Amniotic stem cell (primary cell): ENCODE measurements around the gene RNASE3.
"Not testable (repeated sequence)": the region's sequence is repeated elsewhere in the genome, so short reads cannot be mapped to it uniquely, and the experiment has no call there.

Source experiments
- DNase-seq: peaks from one replicate; lab custom pipeline; 2025; lab: John Stamatoyannopoulos, UW

RNASE3 gene

DNA sequence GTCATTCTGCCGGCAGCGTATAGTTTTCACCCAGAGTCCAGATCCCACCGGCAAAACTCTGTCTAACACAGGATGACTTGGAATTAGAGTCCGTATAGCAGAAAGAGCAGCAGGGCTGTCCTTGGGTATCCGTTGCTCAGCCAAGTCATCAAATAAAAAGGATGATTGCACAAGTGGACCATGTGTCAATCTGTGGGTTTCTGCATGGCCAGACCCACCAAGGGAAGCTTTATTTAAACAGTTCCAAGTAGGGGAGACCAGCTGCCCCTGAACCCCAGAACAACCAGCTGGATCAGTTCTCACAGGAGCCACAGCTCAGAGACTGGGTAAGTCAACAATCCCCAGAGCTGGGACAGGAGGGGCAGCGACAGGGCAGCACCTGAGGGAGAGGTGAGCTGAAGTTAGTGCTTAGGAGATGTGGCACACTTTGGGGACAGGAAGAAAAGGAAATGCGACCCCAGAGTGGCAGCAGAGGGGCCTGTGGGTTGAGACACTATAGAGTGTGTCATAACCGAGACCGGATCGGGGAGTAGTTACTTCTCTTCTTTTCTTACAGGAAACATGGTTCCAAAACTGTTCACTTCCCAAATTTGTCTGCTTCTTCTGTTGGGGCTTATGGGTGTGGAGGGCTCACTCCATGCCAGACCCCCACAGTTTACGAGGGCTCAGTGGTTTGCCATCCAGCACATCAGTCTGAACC is at the start of gene RNASE3:
Gene RNASE3 (plus strand): TSS at position 260 of the 700 bp plus-strand sequence. CDS start 302 bp downstream, at position 562.
- DNase-seq: not testable (repeated sequence)

DNA sequence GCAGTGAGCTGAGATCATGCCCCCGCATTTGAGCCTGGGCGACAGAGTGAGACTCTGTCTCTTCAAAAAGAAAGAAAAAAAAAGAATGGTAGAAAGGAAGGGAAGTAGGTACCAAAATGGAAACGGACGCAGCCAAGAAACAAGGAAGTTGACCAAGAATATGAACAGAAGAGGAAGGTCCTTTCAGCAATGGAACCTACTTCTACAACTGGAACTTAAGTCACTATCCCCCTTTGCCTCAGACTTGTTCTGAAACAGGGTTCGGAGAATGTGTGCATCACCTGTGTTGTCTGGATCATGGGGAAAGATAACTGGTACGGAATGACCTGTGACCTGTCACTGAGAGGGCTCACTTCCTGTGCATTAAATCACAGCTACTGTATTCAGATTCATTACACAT is 44.6 kb upstream of the RNASE3 start:
- DNase-seq: no peak

DNA sequence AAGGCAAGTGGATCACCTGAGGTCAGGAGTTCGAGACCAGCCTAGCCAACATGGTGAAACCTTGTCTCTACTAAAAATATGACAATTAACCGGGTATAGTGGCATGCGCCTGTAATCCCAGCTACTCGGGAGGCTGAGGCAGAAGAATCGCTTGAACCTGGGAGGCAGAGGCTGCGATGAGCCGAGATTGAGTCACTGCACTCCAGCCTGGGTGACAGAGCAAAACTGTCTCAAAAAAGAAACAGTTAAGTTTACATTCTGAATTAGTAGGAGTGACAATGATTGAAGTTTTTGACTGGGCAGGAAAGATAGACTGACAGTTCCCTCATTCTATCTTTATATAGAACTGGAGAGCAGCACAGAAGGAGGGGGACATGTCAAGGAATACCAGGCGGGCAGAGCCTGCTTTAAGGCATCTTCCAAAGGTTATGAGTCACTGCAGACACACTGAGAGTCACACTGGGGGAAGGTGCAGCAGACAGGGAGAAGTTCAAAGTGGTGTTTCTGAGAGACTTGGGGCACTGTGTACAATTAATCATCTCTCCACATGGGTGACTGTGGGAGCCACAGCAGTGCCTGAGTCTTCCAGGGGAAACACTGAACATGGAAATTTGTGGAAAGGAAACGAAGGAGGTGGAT is 42.8 kb upstream of the RNASE3 start:
- DNase-seq: no peak

DNA sequence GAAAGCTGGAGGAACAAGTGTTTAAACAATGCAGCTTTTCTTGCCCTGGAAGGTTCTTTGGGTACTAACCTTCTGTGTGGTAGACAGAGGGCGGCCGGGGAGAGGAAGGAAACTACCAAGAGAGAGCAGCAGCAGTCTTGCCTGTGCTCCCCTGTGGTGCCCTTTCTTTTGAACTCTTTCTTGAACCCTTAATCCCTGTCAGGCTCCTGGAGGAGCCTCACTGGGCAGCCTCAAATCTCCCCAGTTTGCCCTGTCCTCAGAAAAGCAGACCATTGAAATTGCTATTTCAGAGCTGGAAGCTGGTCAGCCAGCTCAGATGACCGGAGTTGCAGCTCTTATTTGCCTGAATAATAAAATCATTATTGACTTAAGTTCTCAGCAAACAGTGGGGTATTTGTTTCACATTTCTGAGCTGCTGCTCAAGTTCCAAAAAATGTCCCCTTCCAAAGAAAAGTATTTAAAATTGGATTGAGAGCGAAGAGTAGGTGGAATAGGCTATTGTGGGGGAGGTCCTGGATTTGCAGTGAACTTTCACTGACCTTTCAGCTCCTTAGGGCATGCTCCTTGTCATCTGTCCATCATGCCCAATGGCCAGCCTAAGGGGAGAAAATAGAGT is 42.1 kb upstream of the RNASE3 start:
- DNase-seq: no peak

DNA sequence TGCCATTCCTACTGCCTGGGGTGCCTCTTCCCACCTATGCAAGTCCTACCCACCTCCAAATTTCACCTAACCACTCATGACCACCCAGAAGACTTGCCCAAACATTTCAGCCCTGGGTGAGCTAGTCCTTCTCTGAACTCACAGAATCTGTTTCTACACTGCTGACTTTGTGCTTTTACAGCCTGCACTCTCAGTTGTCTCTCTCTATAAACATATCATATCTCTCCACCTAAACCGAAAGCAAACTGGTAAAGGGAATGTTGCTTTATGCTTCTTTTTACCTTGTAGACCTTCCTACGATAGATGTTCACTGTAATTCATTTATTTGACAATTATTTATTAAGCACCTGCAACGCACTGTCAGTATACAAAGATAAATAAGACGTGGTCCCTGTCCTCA is 38.1 kb upstream of the RNASE3 start:
- DNase-seq: no peak

DNA sequence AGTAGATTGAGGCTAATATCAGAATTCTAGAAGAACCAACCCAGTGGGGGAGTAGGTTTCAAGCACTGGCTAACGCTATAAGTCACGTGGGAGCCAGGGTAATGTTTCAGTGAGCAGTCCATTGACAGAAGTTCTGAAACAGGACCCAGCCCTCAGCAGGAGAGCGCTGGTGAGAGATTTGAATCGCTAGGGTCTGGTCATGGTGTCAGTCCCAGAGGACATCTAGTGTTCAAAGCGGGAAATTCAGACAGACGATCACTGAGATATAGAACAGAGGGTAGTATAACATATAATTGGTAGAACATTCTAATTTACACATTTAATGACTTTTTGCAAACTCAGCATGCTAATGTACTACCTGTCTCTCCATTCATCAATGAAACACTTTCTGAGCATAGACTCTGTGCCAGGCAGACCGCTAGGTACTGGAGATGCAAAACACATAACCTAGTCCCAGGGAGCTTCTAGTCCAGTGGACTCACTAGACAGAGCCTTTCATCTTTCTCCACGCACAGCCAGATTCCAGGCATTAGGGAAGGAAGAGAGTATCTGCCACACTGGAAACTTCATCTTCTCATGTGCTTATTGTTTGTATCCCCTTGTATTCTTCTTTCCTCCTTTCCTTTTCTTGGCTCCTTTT is 35.4 kb upstream of the RNASE3 start:
- no peak for DNase-seq

DNA sequence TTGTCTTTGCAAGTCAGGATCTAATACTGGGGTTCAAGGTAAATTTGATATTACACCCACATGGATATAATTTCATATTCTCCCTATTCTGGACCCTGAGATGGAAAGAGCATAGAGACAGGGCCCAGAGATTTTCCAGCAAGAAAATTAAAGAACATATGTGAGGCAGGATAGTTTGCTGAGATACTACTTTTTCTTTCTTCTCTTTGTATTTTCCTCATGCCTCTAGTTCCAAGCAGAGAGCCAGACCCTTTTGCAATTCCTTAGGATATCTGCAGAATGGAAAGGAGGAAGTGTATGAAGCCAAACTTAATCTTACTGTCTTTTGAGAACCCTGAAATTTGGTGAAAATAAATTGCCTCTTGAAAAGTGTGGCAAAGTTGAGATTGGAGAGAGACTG is 34.0 kb upstream of the RNASE3 start:
- no peak for DNase-seq

DNA sequence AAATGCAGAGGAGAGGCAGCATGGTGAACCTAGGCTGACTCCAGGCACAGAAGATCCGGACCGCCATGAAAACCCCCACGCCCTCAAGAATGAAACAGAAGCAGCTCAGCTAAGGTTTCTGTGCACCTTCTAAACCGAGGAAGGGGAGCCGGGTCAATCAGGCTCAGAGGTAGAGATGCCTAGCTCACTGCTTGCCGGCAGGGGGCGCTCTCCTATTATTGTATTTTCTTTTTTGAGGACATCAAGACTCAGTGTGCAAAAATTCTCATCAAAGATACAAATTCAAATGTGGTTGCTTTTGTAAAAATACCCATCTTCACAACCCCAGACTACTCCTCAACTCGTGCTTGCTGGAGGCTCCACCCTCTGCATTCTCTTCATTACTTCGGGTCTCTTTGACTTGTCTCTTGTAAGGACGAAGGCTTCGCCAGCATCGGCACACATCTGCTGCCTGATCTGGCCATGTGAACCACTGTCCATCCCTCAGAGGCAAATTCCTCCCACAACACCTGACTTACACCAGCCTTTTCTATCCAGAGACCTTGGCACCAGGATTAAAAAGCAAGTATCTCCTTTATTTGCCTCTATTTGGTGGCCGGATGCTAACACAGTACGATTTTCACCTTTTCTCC is 33.4 kb upstream of the RNASE3 start:
- no peak for DNase-seq

DNA sequence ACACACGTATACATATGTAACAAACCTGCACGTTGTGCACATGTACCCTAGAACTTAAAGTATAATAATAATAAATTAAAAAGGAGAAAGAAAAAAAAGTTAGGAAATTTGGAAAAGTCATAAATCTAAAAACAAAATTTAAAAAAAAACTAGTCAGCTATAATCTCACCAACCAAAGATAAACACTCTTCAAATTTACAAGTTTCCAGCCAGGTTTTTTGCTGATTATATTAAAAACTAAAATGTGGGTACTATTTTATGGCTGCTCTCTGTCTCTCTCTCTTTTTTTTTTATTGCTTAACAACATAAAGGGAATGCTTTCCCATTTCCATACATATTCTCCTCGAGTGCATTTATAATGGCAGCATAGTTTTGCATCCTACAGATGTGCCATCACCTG is 25.0 kb upstream of the RNASE3 start:
- DNase-seq: no peak

DNA sequence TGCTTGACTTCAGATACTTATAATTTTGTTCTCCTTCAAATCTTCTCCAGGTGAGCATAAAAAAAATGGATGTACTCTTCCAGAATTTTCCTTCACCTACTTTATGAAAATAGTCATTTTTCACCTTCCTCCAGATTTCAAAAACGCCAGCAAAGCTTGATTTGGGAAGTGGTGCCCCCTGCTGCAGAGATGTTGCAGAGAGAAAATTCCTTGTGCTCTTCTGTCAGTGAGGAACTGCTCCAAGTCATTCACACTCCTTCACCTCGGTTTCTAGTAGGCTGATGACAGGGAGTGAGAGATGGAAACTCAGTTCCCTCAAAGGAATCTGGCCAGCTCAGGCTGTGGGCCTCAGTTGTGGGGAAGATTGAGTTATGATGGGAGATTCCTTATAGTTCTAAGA is 24.2 kb upstream of the RNASE3 start:
- DNase-seq: no peak

DNA sequence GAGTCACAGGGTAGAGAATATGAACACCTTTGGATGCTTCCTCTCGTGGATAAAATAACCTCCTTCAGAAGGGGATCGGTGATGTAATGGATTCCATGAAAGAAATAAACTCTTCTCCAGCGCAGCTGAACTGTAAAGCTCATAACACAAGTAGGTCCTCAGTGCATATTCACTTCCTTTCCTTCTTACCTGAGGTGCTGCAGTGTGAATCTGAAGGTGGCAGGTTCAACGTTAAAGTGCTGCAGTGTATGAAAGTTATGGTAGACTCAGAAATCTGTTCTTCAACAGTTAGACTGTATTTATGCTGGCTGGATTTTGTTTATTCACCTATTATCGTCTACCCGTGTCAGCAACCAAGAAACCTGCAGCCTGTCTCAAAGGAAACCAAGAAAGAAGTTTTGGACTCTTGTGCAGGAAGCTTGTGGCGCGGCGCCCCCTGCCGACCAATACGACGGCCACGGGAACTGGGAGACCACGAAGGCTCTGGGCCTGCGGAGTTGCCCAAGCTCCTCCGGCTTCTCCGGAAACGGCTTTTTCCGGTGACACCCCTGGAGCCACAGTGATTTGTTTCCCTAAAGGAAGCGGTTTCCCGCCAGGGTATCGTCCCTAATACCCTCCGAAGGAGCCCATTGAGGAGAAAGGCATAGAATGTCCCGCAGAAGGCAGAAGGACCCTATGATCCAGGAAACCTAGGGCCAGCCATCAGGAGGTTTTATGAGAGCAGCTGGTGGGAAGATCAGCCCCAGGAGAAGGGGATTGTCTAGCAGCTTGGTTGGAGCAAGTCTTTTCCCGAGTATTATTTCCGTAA is 17.6 kb upstream of the RNASE3 start:
- no peak for DNase-seq

DNA sequence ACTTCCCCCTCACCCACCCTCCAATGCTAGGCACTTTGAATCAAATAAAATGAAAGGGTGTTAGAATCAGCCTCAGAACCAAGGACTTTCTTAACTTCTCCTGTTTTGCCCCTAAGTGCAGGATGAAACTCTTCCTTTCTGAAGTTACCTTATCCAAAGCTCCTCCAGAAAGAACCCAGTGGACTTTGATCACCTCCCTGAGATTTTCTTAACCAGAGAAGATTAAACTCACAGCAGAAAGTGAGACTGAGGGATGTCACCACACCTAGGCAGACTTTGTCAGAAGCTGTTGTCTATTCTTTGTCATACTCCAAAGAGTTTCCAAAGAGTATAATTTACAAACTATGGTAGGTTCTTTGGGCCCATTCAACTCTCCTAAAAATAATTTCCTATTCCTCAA is 14.2 kb upstream of the RNASE3 start:
- DNase-seq: no peak

DNA sequence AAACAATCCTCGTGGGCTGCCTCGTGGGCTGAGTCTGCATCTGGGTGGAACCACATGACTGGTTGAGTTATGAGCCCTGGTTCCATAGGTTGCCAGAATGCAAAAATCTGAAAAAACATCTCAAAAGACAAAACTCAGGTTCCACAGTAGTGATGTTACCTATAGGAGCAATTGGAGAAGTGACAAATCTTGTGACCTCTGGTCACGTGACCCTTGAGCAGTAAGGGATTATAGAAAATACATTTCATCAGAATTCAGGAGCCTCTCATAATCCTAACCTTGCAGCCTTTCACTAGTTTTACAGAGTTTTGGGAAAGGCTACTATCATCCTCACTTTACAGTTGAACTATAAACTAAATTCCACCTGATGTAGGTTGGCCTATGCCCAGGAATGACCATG is 12.5 kb upstream of the RNASE3 start:
- no peak for DNase-seq

DNA sequence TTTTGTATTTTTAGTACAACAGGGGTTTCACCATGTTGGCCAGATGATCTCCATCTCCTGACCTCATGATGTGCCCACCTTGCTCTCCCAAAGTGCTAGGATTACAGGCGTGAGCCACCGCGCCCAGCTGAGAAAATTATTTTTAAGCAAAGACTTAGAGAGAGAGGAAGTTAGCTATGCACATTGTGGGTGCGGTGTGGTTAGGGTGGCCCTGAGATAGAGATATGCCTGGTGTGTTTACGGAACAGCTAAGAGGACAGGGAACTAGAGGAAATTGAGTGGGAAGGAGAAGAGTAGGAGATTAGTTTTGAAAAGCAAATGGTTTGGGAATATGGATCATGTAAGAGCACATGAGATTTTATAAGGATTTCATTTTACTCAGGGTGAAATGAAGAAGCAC is 10.0 kb upstream of the RNASE3 start:
- DNase-seq: not testable (repeated sequence)

DNA sequence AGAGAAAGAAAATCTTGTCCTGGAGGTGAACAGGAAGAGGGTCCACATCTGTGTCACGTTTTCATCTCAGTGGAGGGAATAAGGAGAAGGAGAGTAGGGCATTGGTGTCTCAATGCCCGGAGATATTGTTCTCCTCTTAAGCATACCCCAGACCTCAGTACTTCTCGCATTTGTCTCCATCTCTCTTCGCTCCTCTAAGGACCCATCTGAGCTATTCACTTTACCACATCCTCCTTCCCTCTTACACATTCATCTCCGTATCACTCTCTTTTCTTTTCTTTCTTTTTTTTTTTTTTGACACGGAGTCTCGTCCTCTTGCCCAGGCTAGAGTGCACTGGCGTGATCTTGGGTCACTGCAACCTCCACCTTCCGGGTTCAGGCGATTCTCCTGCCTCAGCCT is 8.4 kb upstream of the RNASE3 start:
- DNase-seq: not testable (repeated sequence)

DNA sequence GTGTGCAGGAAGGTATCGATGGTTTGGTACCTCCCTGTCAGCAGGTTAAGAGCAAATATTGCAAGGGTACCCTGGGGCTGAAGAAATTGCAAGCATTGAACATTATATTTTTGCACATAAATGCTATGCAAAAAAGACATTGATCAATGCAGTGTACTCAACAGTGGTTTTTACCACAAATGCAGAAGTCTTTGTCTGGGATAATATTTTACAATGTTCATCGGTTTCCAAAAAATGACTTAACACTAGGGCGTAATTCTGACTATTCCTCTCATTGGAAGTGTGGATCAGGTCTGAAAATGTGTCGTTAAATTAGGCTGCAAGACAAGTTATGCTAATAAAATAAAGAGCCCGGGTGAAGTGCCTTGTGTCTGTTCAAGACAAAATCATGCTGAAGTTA is 2.8 kb upstream of the RNASE3 start:
- not testable (repeated sequence) for DNase-seq

DNA sequence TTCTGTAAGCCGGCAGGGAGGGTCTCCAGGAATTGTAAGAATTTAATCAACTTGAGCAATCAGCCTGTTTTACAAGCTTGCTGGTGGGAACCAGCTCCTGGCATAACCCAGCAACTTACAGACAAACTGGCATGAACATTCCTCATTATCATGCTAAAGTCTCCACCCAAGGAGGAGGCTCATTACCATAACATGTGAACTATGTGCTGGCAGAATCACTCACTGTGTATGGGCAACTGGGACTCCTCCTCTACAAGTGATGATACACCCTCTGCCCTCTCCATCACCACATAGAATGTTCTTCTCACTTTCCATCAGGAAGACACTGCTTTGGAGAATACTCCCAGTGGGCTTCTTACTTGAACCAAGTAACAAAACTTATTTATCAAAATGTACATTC is 4.1 kb downstream of the RNASE3 start:
- not testable (repeated sequence) for DNase-seq

DNA sequence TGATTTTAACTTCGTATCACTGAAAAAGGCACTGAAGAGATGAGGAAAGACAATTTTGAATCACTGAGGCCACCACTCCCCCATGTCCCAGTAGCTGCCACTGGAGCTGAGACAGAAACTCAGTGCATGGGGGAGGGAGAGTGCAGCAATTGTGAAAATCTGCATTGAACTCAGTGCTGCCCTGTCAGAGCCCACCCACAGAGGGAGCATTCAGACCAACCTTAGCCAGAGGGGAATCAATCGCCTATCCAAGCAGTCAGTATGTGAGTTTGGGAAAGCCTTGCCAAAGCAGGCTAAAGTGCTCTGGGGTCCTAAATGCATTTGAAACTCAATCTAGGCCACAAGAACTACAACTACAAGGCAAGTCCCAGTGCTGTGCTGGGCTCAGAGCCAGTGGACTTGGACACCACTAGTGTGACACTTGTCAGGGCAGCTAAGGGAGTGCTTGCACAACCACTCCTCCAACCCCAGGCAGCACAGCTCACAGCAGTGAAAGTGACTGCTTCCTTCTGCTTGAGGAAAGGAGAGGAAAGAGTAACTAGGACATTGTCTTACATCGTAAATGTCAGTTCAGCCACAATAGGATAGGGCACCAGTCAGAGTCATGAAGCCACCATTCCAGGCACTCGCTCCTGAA is 13.3 kb downstream of the RNASE3 start:
- no peak for DNase-seq

DNA sequence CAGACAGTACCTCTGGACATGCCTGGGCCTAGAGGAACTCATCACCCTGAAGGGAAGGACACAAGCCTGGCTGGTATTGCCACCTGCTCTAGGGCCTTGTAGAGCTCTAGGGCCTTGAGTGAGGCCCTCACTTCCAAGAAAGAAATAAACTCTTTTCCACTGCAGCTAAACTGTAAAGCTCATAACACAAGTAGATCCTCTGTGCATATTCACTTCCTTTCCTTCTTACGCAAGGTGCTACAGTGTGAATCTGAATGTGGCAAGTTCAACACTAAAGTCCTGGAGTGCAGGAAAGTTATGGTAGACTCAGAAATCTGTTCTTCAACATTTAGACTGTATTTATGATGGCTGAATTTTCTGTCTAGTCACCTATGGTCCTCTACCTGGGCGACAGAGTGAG is 14.5 kb downstream of the RNASE3 start:
- DNase-seq: no peak

DNA sequence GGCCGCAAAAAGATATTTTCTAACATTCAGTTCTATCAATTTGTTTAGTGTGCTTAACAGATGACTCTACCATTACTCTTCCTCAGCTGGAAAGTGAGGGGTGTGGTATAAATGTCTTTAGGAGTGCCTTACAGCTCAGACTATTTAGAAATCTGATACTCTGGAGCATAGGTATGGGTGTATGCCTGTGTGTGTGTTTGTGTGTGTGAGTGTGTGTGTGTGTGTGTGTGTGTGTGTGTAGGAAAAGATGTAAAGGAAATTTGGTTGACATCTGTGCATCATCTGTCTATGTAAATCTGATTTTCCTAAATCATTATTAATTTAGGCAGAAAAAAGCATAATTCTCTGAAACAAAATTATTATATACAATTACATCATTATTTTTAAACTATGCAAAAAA is 16.0 kb downstream of the RNASE3 start:
- DNase-seq: no peak

DNA sequence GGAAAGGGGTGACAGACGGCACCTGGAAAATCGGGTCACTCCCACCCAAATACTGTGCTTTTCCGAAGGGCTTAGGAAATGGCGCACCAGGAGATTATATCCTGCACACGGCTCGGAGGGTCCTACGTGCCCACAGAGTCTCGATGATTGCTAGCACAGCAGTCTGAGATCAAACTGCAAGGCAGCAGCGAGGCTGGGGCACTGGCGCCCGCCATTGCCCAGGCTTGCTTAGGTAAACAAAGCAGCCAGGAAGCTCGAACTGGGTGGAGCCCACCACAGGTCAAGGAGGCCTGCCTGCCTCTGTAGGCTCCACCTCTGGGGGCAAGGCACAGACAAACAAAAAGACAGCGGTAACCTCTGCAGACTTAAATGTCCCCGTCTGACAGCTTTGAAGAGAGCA is 19.6 kb downstream of the RNASE3 start:
- DNase-seq: not testable (repeated sequence)
